ENCODE measurements around the gene GABRB1.

GRCh38 chr4:47251348-47252135 lies 220.2 kb downstream of the GABRB1 start:
- no peak for TF ChIP-seq EZH2phosphoT487 (IDR thresholded peaks at IDR 0.05; ENCODE audit: borderline replicate concordance, low read depth, low read length)
- no peak for TF ChIP-seq CTCF (conservative IDR thresholded peaks at IDR 0.05; ENCODE audit: low read length)
